22Rv1 (cell line): ENCODE results near the gene FCER1G.
"Not testable (repeated sequence)": the region's sequence is repeated elsewhere in the genome, so short reads cannot be mapped to it uniquely, and the experiment has no call there.

Experiments
- H3K27ac ChIP-seq: fragments of 450-650 bp; 2 replicates; pipeline ENCODE4 v1.5.1; 2017
- CTCF ChIP-seq: fragments of 450-650 bp; IDR thresholded peaks from 2 replicates; pipeline ENCODE4 v1.5.1; 2017; ENCODE audit warnings: mild to moderate bottlenecking
- ZFX ChIP-seq: fragments of 450-650 bp; IDR thresholded peaks from 2 replicates; pipeline ENCODE4 v1.6.1; 2017; ENCODE audit warnings: antibody characterized with exemption, borderline replicate concordance

Gene FCER1G

GRCh38 chr1:161238039-161238473 lies 23.0 kb downstream of the FCER1G start, which contains the start of gene NR1I3:
Gene NR1I3, minus strand, starts transcription at chr1:161238203. Its CDS starts 1,638 bp downstream, at chr1:161236565.
- TF ChIP-seq ZFX (no peak), CTCF (no peak)
- no peak within 1 kb of the TSS for H3K27ac ChIP-seq

- TF ChIP-seq CTCF (no peak), ZFX (no peak)
- H3K27ac ChIP-seq = no peak overlapping the region
These were observed 26.6 kb downstream of the FCER1G start for GRCh38 chr1:161241682-161242081.

GRCh38 chr1:161242313-161242712 lies 27.2 kb downstream of the FCER1G start:
- no peak overlapping the region for H3K27ac ChIP-seq
- no peak for TF ChIP-seq ZFX

GRCh38 chr1:161244888-161245287 lies 29.8 kb downstream of the FCER1G start:
- H3K27ac ChIP-seq = no peak overlapping the region
- no peak for TF ChIP-seq ZFX
- TF ChIP-seq CTCF = no peak

GRCh38 chr1:161250100-161250499 lies 35.0 kb downstream of the FCER1G start:
- not testable (repeated sequence) for H3K27ac ChIP-seq

- TF ChIP-seq ZFX (no peak), CTCF (no peak)
- H3K27ac ChIP-seq = no peak overlapping the region
These were observed 35.7 kb downstream of the FCER1G start for GRCh38 chr1:161250829-161251228.

GRCh38 chr1:161251579-161251978 lies 36.5 kb downstream of the FCER1G start:
- TF ChIP-seq CTCF (no peak), ZFX (no peak)
- no peak overlapping the region for H3K27ac ChIP-seq

GRCh38 chr1:161255302-161255701 lies 40.2 kb downstream of the FCER1G start:
- H3K27ac ChIP-seq = not testable (repeated sequence)

GRCh38 chr1:161255955-161256520 lies 40.9 kb downstream of the FCER1G start:
- not testable (repeated sequence) for H3K27ac ChIP-seq

- H3K27ac ChIP-seq = not testable (repeated sequence)
These were observed 42.0 kb downstream of the FCER1G start for GRCh38 chr1:161257109-161257508.
